ENCODE data around the gene EXOC4.

The EXOC4 gene

GRCh38 chr7:133354546-133355324, 101.9 kb downstream of the EXOC4 start:
- no peak for TF ChIP-seq CTCF (conservative IDR thresholded peaks at IDR 0.05)
- no peak overlapping the region for H3K27ac ChIP-seq

GRCh38 chr7:133355325-133355708, 102.4 kb downstream of the EXOC4 start:
- H3K27ac ChIP-seq: no peak overlapping the region
- TF ChIP-seq CTCF (conservative IDR thresholded peaks at IDR 0.05): no peak

GRCh38 chr7:133355822-133356221, 102.9 kb downstream of the EXOC4 start:
- H3K27ac ChIP-seq: no peak overlapping the region
- no peak for TF ChIP-seq CTCF (conservative IDR thresholded peaks at IDR 0.05)

GRCh38 chr7:133358708-133359107, 105.8 kb downstream of the EXOC4 start:
- no peak for TF ChIP-seq CTCF (conservative IDR thresholded peaks at IDR 0.05)
- H3K27ac ChIP-seq: no peak overlapping the region

- TF ChIP-seq CTCF (conservative IDR thresholded peaks at IDR 0.05): no peak
- no peak overlapping the region for H3K27ac ChIP-seq
Measured at GRCh38 chr7:133359449-133359848, 106.6 kb downstream of the EXOC4 start.

- TF ChIP-seq CTCF (conservative IDR thresholded peaks at IDR 0.05): no peak
- H3K27ac ChIP-seq: no peak overlapping the region
Measured at GRCh38 chr7:133360201-133360600, 107.3 kb downstream of the EXOC4 start.

GRCh38 chr7:133361806-133362205, 108.9 kb downstream of the EXOC4 start:
- TF ChIP-seq CTCF (conservative IDR thresholded peaks at IDR 0.05): no peak

More at GRCh38 chr7:133361806-133362205, 108.9 kb downstream of the EXOC4 start:
- no peak overlapping the region for H3K27ac ChIP-seq

All from VCaP (cell line).